Parathyroid adenoma (tissue), 2 donors: ENCODE results near the gene KCNC2.

Source experiments
- H2AFZ ChIP-seq: fragments of 300-600 bp; sonication (generic); one replicate; pipeline ENCODE4 v1.7.0; 2017; ENCODE audit warnings: antibody characterized with exemption, mild to moderate bottlenecking
- H3K27ac ChIP-seq: fragments of 300-600 bp; sonication (generic); one replicate; pipeline ENCODE4 v1.7.0; 2017
- H3K27me3 ChIP-seq: fragments of 300-600 bp; sonication (generic); one replicate; pipeline ENCODE4 v1.7.0; 2017; ENCODE audit warnings: low read length; ENCODE audit not compliant: control insufficient read depth, insufficient read depth
- H3K36me3 ChIP-seq: fragments of 300-600 bp; sonication (generic); one replicate; pipeline ENCODE4 v1.7.0; 2017; ENCODE audit warnings: low read length; ENCODE audit not compliant: control insufficient read depth, insufficient read depth
- H3K4me1 ChIP-seq: fragments of 300-600 bp; sonication (generic); one replicate; pipeline ENCODE4 v1.7.0; 2017; ENCODE audit warnings: control low read depth
- H3K4me2 ChIP-seq: fragments of 300-600 bp; sonication (generic); one replicate; pipeline ENCODE4 v1.7.0; 2017; ENCODE audit warnings: low read length
- H3K4me3 ChIP-seq: fragments of 300-600 bp; sonication (generic); one replicate; pipeline ENCODE4 v1.7.0; 2017; ENCODE audit warnings: low read depth, low read length
- H3K79me2 ChIP-seq: fragments of 300-600 bp; sonication (generic); one replicate; pipeline ENCODE4 v1.7.0; 2017; ENCODE audit warnings: control low read depth
- H3K9ac ChIP-seq: fragments of 300-600 bp; sonication (generic); one replicate; pipeline ENCODE4 v1.7.0; 2017; ENCODE audit warnings: mild to moderate bottlenecking
- H3K9me3 ChIP-seq: fragments of 300-600 bp; sonication (generic); one replicate; pipeline ENCODE4 v1.7.0; 2017; ENCODE audit warnings: low read length; ENCODE audit not compliant: control insufficient read depth
- TF ChIP-seq, protein P1 (sequence below): fragments of 300-600 bp; sonication (generic); IDR thresholded peaks from one replicate; pipeline ENCODE4 v1.7.0; 2017; ENCODE audit warnings: antibody characterized with exemption, mild to moderate bottlenecking
- donor health status: primary hyperparathyroidism.

Gene KCNC2

DNA sequence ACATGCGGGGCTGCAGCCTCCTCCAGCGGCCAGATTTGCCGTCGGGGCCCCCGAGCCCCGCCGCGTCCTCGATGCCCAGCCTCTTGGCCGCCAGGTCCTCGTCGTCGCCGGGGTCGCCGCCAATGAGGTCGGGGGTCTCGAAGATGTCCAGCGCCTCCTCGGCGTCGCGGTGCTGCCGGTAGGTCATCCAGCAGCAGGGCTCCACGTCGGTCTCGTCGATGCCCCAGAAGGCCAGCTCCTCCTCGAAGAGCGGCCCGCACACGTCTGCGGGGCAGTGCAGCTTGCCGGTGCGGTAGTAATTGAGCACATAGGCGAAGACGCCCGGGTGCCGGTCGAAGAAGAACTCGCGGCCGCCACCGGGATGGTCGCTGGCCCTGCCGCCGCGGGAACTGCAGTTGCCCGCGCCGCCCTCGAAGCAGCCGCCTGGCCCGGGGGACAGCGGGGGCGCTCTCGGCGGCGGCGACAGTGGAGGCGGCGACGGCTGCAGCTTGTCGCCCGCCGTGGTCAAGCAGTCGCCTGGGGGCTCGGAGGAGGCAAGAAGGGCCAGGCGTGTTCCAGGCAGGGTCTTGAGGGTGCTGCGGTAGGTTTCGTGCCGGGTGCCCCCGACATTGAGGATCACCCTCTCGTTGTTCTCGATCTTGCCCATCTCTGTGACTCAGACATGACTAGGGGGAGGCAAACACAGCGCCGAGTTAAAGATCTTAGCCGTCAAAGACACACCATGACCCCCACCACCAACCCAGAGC, 2.1 kb downstream of the KCNC2 start:
- Histone ChIP-seq H3K4me1 (no peaks in the 10 kb centered on the region), H2AFZ (peak overlapping the region; percentile 48), H3K9me3 (no peaks in the 10 kb centered on the region), H3K36me3 (no peaks in the 10 kb centered on the region), H3K4me2 (peak overlapping the region; percentile 26), H3K27ac (no peak overlapping the region), H3K27me3 (no peaks in the 10 kb centered on the region), H3K9ac (no peak overlapping the region), H3K79me2 (no peaks in the 10 kb centered on the region), H3K4me3 (peak overlapping the region; percentile 11)
- TF ChIP-seq, protein P1, sequence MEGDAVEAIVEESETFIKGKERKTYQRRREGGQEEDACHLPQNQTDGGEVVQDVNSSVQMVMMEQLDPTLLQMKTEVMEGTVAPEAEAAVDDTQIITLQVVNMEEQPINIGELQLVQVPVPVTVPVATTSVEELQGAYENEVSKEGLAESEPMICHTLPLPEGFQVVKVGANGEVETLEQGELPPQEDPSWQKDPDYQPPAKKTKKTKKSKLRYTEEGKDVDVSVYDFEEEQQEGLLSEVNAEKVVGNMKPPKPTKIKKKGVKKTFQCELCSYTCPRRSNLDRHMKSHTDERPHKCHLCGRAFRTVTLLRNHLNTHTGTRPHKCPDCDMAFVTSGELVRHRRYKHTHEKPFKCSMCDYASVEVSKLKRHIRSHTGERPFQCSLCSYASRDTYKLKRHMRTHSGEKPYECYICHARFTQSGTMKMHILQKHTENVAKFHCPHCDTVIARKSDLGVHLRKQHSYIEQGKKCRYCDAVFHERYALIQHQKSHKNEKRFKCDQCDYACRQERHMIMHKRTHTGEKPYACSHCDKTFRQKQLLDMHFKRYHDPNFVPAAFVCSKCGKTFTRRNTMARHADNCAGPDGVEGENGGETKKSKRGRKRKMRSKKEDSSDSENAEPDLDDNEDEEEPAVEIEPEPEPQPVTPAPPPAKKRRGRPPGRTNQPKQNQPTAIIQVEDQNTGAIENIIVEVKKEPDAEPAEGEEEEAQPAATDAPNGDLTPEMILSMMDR = no peak

DNA sequence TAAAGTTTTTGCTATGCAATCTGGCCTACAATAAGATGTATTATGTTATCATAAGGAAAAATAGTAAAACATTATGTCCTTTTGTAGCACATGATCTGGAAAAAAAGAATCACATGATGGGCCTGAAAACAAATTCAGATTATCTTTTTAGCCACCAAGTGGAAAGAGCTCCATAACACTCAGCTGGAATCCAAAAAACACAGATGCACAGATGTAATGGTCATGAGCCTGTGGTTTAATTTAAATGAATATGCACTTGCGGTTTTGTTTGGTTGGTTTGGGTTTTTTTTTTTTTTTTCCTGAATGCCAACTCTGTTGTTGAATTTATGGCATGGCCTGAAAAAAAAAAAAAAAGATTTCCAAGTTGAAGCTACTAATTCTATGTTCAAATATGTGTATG, 4.1 kb downstream of the KCNC2 start:
- TF ChIP-seq, protein P1 = no peak
- no peaks in the 10 kb centered on the region for H3K27me3 ChIP-seq
- no peak overlapping the region for H3K9ac ChIP-seq
- H2AFZ ChIP-seq = no peak overlapping the region
- no peak overlapping the region for H3K4me2 ChIP-seq
- H3K27ac ChIP-seq = no peak overlapping the region
- H3K4me3 ChIP-seq = no peak overlapping the region
- no peaks in the 10 kb centered on the region for H3K36me3 ChIP-seq
- no peaks in the 10 kb centered on the region for H3K4me1 ChIP-seq
- H3K79me2 ChIP-seq = no peaks in the 10 kb centered on the region
- H3K9me3 ChIP-seq = no peaks in the 10 kb centered on the region

DNA sequence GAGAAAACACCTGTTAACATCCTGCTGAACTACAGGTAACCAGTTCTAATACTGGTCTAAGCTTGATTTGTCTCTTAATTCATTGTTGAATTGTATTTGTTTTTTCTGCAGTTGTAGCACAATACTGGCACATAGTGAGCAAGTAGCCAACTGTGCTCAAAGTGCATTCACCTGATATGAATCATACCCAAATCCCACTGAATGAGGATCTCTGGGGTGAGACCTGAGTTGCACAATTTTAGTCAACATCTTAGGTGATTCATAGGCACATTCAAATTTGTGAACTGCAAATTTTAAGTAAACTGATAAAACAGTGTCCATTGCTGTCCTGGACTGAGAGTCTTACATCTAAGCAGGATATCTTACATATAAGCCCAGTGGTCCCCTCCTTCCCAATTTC, 12.8 kb downstream of the KCNC2 start:
- Histone ChIP-seq H3K36me3 (no peaks in the 10 kb centered on the region), H3K27me3 (no peaks in the 10 kb centered on the region), H3K79me2 (no peaks in the 10 kb centered on the region), H3K4me2 (no peak overlapping the region), H3K4me1 (no peaks in the 10 kb centered on the region), H3K4me3 (no peak overlapping the region), H3K9me3 (no peaks in the 10 kb centered on the region), H2AFZ (no peak overlapping the region), H3K9ac (no peak overlapping the region), H3K27ac (no peak overlapping the region)
- TF ChIP-seq, protein P1 = no peak

DNA sequence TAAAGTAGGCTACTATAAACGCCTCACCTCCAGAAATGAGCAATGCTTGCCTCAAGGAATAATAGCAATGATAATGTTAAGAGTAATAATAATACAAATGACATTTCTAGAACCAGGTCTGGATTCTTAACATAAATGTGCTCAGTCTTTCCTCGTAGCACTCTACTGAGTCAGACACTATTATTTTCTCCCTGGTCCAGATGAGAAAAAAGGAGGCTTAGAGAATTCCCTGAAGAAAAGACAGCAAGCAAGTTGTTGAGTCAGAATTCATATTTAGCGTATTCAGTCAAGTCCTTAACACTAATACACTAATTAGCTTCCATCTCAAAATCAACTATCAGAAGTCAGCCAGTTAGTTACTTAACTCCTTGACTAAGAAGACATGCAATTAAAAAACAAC, 13.2 kb downstream of the KCNC2 start:
- Histone ChIP-seq H3K79me2 (no peaks in the 10 kb centered on the region), H2AFZ (no peak overlapping the region), H3K27ac (no peak overlapping the region), H3K4me3 (no peak overlapping the region), H3K27me3 (no peaks in the 10 kb centered on the region), H3K4me1 (no peaks in the 10 kb centered on the region), H3K36me3 (no peaks in the 10 kb centered on the region), H3K9ac (no peak overlapping the region), H3K9me3 (no peaks in the 10 kb centered on the region), H3K4me2 (no peak overlapping the region)
- TF ChIP-seq, protein P1 = no peak

DNA sequence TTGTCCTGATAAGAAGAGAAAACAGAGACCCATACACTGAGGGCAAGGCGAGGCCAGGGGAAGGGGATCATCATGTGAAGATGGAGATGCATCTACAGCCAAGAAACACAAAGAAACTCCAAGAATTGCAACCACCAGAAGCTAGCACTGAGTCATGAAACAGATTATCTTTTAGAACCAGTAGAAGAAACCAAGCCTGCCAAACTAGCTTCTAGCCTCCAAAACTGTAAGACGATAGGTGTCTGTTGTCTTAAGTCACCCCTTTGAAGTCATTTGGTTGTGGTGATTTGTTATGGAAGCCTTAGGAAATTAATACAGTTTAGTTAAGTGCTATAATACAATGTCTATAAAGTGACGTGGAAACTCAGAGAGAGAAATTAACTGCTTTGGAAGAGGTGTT, 15.4 kb downstream of the KCNC2 start:
- no peaks in the 10 kb centered on the region for H3K4me1 ChIP-seq

More for the DNA sequence above, 15.4 kb downstream of the KCNC2 start:
- H2AFZ ChIP-seq = no peak overlapping the region
- H3K4me3 ChIP-seq = no peak overlapping the region
- TF ChIP-seq, protein P1 = no peak
- H3K9ac ChIP-seq = no peak overlapping the region
- no peaks in the 10 kb centered on the region for H3K27me3 ChIP-seq
- H3K27ac ChIP-seq = no peak overlapping the region
- H3K9me3 ChIP-seq = no peaks in the 10 kb centered on the region
- no peak overlapping the region for H3K4me2 ChIP-seq
- no peaks in the 10 kb centered on the region for H3K79me2 ChIP-seq
- H3K36me3 ChIP-seq = no peaks in the 10 kb centered on the region
